AG08395 (cell line): ENCODE results near the gene RHOF.

Experiments used
- DNase-seq: peaks from one replicate; pipeline ENCODE4 v3.0.0; 2012; ENCODE audit warnings: mixed read lengths, low spot score

RHOF gene

DNA sequence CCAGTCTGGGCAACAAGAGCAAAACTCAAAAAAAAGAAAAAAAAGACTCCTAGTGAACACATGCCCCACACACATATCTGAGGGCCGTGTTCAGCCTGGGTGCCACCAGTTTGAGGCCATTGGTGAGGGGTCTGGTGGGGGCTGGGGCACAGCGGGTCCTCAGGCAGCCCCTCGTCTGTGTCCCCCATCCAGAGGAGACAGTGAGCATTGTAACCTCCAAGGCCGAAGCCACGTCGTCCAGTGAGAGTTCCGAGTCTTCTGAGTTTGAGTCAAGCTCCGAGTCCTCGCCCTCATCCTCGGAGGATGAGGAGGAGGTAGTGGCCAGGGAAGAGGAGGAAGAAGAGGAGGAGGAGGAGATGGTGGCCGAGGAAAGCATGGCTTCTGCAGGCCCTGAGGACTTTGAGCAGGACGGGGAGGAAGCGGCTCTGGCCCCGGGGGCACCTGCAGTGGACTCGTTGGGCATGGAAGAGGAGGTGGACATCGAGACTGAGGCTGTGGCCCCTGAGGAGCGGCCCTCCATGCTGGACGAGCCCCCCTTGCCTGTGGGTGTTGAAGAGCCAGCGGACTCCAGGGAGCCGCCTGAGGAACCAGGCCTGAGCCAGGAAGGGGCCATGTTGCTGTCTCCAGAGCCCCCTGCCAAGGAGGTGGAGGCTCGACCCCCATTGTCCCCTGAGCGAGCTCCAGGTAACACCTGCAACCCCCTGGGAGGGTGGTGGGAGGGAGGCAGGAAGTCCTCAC is 25.9 kb upstream of the RHOF start:
- DNase-seq: no peak

DNA sequence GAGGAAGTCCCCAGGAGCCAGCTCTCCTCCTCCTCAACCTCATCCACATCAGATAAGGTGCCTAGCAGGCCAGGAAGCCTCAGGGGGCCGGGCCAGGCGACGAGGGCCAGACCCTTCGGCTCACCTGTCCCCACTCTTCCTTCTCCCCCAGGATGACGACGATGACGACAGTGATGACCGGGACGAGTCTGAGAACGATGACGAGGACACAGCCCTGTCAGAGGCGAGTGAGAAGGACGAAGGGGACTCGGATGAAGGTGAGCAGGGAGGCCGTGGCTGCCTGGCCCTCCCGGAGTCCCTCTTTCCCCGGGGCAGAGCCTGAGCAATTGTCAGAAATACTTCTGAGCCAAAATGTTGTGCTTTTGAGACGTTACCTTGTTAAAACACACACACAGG is 24.2 kb upstream of the RHOF start:
- DNase-seq: no peak

DNA sequence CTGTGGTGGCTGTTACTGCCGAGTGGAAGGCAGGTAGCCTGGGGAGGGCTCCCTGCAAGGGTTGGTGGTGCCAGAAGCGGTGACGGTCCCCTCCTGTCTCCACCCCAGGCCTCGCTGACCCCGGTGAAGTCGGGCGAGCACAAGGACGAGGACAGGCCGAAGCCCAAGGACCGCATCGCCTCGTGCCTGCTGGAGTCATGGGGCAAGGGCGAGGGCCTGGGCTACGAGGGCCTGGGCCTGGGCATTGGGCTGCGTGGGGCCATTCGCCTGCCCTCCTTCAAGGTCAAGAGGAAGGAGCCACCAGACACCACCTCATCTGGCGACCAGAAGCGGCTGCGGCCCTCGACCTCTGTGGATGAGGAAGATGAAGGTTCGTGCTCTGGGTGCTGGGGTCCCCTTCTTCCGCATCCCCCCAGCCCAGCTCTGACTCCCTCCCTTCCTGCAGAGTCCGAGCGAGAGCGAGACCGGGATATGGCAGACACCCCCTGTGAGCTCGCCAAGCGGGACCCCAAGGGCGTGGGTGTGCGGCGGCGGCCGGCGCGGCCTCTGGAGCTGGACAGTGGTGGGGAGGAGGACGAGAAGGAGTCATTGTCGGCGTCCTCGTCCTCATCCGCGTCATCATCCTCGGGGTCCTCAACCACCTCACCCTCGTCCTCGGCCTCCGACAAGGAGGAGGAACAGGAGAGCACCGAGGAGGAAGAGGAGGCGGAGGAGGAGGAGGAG is 23.6 kb upstream of the RHOF start:
- no peak for DNase-seq

DNA sequence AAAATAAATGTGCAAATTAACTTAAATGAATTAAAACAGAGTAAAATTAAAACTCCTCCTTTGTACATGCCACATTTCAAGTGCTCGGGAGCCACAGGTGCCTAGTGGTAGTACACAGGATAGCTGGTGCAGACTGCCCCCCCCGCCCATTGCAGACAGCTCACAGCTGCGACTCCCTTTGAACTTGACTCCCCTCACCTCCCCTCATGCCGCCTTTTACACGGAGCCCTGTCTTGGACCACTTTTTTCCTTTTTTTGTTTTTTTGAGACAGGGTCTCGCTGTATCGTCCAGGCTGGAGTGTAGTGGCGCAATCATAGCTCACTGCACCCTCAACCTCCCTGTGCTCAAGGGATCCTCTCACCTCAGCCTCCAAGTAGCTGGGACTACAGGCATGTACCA is 21.8 kb upstream of the RHOF start:
- DNase-seq: no peak

DNA sequence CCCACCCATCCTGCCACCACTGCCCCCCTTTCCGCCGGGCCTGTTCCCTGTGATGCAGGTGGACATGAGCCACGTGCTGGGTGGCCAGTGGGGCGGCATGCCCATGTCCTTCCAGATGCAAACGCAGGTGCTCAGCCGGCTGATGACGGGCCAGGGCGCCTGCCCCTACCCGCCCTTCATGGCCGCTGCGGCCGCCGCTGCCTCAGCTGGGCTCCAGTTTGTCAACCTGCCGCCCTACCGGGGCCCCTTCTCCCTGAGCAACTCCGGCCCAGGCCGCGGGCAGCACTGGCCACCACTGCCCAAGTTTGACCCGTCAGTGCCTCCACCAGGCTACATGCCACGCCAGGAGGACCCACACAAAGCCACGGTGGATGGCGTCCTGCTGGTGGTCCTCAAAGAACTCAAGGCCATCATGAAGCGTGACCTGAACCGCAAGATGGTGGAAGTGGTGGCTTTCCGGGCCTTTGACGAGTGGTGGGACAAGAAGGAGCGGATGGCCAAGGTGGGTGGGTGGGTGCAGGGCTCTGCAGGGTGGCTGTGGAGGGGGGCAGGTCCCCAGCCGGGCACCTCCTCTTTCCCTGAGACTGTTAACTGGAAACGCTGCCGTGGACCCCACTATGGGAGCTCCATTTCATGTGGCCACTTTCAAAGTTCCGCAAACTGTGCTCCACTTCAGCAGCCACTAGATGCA is 21.1 kb upstream of the RHOF start:
- no peak for DNase-seq

DNA sequence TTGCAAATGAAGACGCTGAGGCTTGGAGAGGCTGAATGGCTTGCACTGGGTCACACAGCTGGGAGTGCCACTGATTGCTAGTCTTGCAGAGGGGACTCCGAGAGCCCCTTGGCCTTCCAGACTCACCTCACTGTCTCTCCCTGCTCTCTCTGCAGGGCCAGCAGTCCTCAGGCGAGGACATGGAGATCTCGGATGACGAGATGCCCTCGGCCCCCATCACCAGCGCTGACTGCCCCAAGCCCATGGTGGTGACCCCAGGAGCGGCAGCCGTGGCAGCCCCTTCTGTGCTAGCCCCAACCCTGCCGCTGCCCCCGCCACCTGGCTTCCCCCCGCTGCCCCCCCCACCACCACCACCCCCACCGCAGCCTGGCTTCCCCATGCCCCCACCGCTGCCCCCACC is 20.5 kb upstream of the RHOF start:
- no peak for DNase-seq

DNA sequence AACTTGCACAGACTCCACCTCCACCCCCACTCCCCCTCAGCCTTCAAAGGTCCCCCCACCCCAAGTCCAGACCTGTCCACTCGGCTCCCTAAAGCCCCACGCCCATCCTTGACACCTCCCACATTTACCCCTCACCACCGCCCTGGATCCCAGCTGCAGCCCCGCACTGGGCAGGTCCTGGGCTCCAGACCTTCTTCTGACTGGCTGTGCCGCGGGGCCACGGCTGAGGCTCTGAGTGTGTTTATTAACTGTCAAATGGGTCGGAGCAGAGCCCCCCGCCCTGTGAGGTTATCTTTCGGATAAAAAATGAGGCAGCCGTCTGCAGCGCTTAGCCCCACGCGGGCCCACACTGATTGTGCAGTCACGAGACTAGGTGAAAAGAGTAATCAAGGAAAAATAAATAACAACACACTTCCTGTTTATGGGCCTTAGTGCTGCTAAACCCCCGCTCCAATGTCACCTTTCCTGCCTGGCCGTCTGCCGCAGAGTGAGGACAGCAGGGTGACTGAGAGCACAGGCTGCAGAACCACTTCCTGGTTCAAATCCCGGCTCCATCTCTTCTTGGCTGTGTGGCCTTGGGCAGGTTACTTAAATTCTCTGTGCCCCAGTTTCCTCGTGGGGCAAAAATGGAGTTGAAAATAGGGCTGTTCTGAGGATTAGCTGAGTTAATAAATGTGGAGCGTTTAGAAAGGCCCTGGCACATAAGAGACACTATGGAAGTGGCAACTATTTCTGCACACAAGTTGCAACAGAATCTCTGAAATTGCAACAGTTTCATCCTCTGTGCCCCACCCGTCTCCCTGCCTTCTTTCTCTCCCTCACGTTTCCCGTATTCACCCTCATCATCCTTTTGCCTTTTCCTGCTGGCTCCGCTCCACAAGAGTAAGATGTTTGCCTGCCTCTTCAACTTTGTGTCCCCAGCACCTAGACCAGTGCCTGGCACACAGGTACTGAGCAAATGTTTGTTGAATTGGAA is 19.7 kb upstream of the RHOF start:
- no peak for DNase-seq

DNA sequence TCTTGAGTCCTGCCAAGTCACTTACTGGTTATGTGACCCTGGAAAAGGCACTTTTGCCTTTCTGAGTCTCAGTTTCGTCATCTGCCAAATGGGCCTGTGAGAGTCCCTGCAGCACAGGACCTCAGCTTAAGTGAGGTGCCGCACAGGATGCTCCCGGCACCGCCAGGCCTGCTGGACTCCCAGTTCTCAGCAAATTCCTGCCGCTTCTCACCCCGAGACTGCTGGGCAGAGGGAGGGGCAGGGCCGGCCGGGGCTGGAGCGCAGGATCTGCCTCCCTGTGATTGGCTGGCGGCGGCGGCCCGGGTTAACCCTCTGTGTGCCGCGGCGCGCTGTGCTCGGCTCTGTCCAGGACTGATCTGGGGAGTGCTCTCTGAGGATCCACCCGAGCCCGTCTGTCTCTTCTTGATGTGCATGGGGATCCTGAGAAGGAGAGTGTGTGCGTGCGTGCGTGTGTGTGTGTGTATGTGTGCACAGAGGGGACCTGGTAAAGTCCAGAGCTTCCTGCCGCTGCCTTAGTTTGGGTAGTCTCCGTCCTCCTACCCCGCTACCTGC is 18.9 kb upstream of the RHOF start:
- peak; percentile 94 for DNase-seq

DNA sequence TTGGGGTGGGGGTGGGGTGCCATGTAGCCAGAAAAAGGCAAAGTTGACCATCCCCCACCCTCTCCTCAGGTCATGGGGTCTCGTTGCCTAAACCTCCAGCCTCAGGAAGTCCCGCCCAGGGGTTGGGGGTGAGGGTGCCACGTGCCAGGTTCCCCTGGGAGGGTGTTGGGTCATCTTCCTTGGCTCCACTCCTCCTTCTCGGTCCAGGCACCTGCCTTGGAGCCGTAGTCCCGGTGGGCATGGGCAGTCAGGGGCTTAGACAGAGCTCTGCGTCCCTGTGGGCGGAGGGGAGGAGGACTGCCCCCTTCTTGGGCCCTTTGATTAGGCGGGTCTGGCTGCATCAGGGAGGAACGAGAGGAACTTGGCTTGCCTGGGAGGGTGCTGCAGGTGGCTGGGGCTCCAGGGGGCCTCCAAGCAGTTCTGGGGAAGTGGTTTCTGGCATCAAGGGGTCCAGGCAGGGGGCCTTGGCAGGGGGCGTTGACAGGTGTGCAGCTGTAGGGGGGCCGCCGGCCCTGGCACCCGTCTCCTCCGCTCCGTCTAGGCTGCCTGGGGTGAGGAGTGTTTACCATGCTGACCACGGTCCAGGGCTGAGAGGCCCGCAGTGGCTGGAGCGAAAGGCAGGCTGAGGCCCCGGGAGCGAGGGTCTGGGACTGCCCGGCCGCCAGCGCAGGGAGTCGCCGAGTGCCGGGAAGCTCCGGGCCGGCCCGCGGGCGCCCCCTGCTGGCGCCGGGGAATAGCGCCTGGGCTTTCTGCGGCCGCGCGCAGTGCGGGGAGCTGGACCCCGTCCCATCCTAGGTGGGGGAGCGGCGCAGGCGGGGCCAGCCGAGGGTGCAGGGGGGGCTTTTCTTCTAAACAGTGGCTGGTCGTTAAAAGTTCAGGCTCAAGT is 18.2 kb upstream of the RHOF start:
- peak; percentile 86 for DNase-seq

DNA sequence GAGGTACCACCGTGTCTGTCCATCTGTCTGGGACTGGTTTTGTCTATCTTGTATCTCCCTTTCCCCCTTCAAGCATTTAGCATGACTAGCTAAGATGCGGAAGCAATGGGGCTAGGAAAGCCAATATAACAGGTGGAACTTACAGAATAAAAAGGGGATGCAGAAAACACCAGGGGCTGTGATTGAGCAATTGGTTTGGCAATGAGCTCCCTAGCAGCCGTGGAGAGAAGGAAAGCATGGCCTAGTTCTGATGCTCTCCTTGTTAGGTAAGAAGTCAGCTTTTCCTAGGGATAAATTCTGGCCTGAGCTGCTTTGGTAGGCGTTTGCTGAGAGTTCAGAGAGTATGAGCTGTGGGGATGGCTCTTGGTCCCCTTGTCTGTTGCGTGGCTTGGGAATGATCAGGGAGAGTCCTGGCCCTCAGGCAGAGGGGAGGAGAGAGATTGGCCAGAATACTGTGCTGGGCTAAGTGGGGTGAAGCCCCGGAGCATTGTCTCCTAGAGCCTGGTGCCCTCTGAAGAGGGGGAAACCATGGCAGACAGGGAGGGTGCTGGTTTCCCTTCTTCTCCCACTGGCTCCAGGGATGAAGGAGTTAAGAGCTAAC is 17.4 kb upstream of the RHOF start:
- no peak for DNase-seq

DNA sequence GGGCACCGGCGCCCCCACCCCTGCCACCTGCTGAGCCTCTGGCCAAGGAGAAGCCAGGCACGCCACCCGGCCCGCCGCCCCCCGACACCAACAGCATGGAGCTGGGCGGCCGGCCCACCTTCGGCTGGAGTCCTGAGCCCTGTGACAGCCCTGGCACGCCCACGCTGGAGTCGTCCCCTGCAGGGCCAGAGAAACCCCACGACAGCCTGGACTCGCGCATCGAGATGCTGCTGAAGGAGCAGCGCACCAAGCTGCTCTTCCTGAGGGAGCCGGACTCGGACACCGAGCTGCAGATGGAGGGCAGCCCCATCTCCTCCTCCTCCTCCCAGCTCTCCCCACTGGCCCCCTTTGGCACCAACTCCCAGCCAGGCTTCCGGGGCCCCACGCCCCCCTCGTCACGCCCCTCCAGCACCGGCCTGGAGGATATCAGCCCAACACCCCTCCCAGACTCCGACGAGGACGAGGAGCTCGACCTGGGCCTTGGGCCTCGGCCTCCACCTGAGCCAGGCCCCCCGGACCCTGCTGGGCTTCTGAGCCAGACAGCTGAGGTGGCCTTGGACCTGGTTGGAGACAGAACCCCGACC is 16.8 kb upstream of the RHOF start:
- DNase-seq: no peak

DNA sequence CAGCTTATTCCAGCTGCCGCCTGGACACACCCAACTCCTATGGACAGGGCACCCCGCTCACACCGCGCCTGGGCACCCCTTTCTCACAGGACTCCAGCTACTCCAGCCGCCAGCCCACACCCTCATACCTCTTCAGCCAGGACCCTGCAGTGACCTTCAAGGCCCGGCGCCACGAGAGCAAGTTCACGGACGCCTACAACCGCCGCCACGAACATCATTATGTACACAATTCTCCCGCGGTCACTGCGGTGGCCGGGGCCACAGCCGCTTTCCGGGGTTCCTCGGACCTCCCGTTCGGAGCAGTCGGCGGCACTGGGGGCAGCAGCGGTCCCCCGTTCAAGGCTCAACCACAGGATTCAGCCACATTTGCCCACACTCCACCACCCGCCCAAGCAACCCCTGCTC is 16.2 kb upstream of the RHOF start:
- DNase-seq: no peak

DNA sequence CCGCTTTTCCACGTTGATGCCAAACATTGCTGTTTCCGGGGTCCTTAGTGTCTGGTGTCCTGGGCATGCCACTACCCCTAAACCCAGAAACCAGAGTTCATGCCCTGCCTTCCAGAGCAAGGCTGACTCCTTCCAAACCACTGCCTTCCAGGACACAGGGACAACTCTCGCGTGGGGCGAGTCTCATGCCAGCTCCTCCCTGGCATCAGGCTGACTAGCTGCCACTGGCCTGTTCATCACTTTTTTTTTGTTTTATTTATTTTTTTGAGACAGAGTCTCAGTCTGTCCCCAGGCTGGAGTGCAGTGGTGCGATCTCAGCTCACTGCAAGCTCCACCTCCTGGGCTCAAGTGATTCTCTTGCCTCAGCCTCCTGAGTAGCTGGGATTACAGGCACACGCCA is 15.1 kb upstream of the RHOF start:
- DNase-seq: no peak

DNA sequence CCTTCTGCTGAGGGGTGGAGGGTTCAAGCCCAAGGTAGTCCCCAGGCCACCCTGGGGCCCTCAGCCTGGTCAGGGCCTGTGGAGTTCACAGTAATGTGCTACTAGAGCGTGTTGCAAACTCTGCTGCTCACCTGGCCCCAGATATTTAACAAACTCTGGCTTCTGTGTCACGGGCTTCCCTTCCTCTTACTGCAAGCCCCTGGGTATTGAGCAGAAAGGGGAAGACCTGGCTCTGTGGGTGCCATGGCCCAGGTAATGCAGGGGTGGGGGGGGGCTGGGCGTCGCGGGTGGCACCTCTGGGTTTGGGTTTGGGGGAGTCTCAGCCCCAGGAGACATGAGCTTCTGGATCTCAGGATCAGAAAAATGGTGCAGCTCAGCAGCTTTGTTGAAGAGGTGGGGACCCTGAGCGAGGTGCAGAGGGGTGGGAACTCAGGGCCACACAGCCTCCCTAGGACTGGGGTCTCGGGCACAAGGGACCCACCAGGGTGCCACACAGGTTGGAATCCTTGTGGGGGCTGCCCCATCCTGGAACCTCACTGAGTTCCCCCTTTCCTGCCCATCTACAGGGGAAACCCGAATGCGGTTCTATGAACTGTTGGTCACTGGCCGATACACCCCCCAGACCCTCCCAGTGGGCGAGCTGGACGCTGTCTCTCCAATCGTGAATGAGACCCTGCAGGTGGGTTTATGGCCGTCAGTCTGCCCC is 14.3 kb upstream of the RHOF start:
- DNase-seq: no peak

DNA sequence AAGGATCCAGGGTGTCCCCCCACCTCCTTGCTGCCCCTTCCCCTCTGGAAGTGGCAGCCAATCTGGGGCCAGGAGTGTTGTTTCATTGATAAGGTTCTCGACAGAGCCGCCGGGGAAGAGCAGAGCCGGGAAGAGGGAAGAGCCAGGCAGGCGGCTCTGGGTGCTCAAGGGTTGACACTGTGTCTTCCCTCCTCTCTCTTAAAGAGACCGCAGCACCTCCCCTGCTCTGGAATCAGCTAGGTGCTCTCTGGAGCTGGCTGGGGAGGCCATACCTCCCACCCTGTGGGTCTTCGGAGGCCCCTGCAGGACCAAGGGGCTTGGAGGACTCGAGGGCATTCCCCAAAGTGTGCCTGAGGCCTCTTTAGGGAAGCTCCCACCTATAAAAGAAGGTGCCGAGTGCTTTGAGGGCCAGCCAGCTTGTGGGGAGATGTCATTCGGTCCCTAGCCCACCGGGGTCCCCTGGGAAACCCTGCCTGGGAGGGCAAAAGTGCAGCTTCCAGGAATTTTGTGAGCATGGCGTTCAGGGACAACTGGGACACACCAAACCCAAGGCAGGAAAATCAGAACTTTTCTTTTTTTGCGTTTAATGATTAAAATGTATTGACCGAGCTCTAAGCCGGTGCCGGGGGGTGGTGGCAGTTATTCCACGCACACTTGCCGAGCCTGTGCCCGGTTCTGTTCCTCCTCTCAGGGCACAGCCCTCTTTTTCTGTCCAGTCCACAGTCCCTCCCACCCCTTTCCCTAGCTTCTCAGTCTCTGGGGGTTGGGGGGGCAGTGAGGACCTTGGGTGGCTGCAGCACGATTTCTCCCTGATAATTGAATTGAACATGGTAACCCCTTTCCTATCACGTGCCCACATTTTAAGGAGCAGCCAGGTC is 13.3 kb upstream of the RHOF start:
- peak; percentile 38 for DNase-seq

DNA sequence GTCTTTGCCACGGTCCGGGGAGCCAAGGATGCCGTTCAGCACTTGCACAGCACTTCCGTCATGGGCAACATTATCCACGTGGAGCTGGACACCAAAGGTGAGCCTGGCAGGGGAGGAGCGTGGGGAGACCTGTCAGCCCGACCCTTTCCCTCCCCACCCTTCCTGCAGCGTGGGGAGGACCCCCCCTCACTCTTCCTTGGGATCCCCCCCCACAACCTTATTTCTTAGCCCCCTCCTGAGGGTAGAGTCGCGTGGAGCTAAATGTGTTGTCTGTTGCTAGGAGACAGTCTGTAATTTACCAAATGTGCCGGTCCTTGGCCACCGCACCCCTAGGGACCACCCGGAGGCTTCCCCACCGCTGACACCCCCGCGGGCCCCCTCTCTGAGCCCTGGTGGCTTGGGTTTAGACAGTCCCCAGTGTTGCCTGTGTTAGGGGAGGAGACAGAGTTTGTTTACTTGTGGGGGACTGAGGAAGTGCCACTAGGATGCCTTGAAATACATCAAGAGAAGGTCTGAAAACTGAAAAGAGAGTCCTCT is 12.6 kb upstream of the RHOF start:
- DNase-seq: no peak

DNA sequence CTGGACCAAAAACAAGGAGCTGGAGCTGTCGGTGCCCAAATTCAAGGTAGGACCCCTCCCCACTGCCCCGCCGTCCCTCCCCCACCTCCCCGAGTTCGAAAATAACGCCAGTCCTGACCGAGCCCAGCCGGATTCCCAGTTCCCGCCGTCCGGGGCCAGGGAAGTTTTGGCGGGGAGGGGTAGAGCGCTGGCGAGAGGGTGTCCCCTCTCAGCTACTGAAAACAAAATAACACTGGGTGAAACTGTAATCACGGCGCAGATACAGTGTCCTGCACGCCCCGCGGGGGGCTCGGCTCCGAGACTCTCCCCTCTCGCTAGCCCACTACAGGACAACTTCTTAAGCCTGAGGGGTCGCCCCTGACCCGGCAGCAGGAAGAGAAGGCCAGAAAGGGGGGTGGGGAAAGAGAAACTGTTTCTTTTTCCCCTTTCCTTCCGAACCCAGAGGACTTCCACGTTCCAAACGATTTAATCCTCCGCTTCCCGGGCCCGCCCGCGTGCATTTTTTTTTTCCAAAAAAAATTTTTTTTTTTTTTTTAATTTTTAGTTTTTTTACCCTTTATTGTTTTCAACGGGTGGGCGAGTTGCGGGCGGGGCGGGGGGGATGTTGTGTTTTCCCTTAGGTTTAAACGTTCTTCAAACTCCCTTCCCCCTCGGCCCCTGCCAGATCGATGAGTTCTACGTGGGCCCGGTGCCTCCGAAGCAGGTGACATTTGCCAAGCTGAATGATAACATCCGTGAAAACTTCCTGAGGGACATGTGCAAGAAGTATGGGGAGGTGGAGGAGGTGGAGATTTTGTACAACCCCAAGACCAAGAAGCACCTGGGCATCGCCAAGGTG is 11.9 kb upstream of the RHOF start:
- DNase-seq: no peak
